GM12878 (cell line): ENCODE data around the gene RTN4RL1. TPM values are rescaled to one million over a fixed set of nuclear protein-coding genes. Genes with fewer than 3 reads are reported as not detected.

Experiments used
- ATAC-seq: fragments of 200-7000 bp; cut with Tn5 transposase; 3 replicates; pipeline ENCODE4 v1.9.1; 2020; ENCODE audit warnings: mild to moderate bottlenecking, moderate library complexity
- BruUV-seq: library from RNA; stranded (reverse); fragments of 400-500 nt; replicated peaks from 2 replicates; lab custom pipeline; 2021; lab: Mats Ljungman, UMichigan
- CTCF ChIA-PET: fragments of 300-600 bp; sonication (Branson Sonifier 250); formaldehyde crosslinking; extraction: SDS; loops from one replicate; lab custom pipeline; 2021; ENCODE audit warnings: inconsistent platforms; lab: Yijun Ruan, JAX
- POLR2A ChIA-PET: fragments of 350-600 bp; formaldehyde crosslinking; extraction: SDS; loops from one replicate; lab custom pipeline; 2021; ENCODE audit warnings: inconsistent platforms; lab: Charles Lee
- RAD21 ChIA-PET: fragments of 300-600 bp; sonication (Branson Sonifier 250); formaldehyde crosslinking; loops from one replicate; lab custom pipeline; 2023; ENCODE audit warnings: antibody characterized with exemption; ENCODE audit not compliant: unreplicated experiment; lab: Charles Lee
- SMC1A ChIA-PET: fragments of 300-600 bp; sonication (Branson Sonifier 250); formaldehyde crosslinking; loops from one replicate; lab custom pipeline; 2023; ENCODE audit not compliant: unreplicated experiment, uncharacterized antibody; lab: Charles Lee
- DNase-seq: peaks from one replicate; pipeline ENCODE4 v3.0.0-alpha.2; 2011; ENCODE audit warnings: low read depth, low spot score
- FAIRE-seq: peaks from 3 replicates; lab custom pipeline; 2011; peaks lifted over from hg19 to GRCh38; lab: Jason Lieb, UNC
- H2AFZ ChIP-seq: 2 replicates; pipeline ENCODE4 v1.6.0; 2011; ENCODE audit warnings: low read depth, low read length, control low read depth; ENCODE audit not compliant: control insufficient read depth
- H3K27ac ChIP-seq: 2 replicates; pipeline ENCODE4 v1.5.1; 2011; ENCODE audit warnings: control low read depth; ENCODE audit not compliant: control insufficient read depth, insufficient read depth
- H3K27me3 ChIP-seq, 2 experiments: replicated peaks in 1 of 2; 2 replicates each; pipeline versions ENCODE4 v1.6.0 to v1.6.1; 2011; ENCODE audit warnings: low read length in 1 of 2; ENCODE audit not compliant: control insufficient read depth in 2 of 2, insufficient read depth in 2 of 2
- H3K36me3 ChIP-seq, 2 experiments: 2 replicates each; pipeline ENCODE4 v1.5.1; 2011; ENCODE audit warnings: low read length in 1 of 2; ENCODE audit not compliant: control insufficient read depth in 2 of 2, insufficient read depth in 2 of 2
- H3K4me1 ChIP-seq: 2 replicates; pipeline ENCODE4 v1.6.1; 2011; ENCODE audit warnings: mild to moderate bottlenecking, low read length, moderate library complexity, mixed read lengths; ENCODE audit not compliant: control insufficient read depth, insufficient read depth
- H3K4me2 ChIP-seq: 2 replicates; pipeline ENCODE4 v1.6.0; 2011; ENCODE audit warnings: control low read depth; ENCODE audit not compliant: control insufficient read depth, insufficient read depth
- H3K4me3 ChIP-seq: fragments of 200-600 bp; sonication (generic); 2 replicates; pipeline ENCODE4 v1.5.1; 2016
- H3K79me2 ChIP-seq: 2 replicates; pipeline ENCODE4 v1.6.0; 2011; ENCODE audit warnings: low read length; ENCODE audit not compliant: control insufficient read depth, insufficient read depth
- H3K9ac ChIP-seq: 2 replicates; pipeline ENCODE4 v1.8.0; 2011; ENCODE audit warnings: low read length, control low read depth, mixed read lengths; ENCODE audit not compliant: control insufficient read depth, insufficient read depth
- H3K9me3 ChIP-seq: replicated peaks from 3 replicates; pipeline ENCODE4 v1.5.1; 2011; ENCODE audit warnings: mild to moderate bottlenecking, low read length; ENCODE audit not compliant: control insufficient read depth, insufficient read depth
- H4K20me1 ChIP-seq: 2 replicates; pipeline ENCODE4 v1.6.0; 2011; ENCODE audit not compliant: control insufficient read depth, insufficient read depth
- BACH1 ChIP-seq: fragments of 450-650 bp; IDR thresholded peaks from 2 replicates; pipeline ENCODE4 v1.6.1; 2017; ENCODE audit warnings: mild to moderate bottlenecking, borderline replicate concordance
- BCL3 ChIP-seq: IDR thresholded peaks from 2 replicates; pipeline ENCODE4 v1.6.1; 2011; ENCODE audit warnings: borderline replicate concordance, low read depth, mild to moderate bottlenecking, moderate library complexity, low read length; ENCODE audit not compliant: insufficient read depth, poor library complexity, severe bottlenecking
- CBFB ChIP-seq: IDR thresholded peaks from 2 replicates; pipeline ENCODE4 v1.6.1; 2016; ENCODE audit warnings: antibody characterized with exemption, low read depth
- ETV6 ChIP-seq, 2 experiments: fragments of 450-650 bp in 1 of 2; IDR thresholded peaks in 1 of 2; conservative IDR thresholded peaks in 1 of 2; 2 replicates each; pipeline ENCODE4 v1.6.1; 2014; ENCODE audit warnings: antibody characterized with exemption in 1 of 2, borderline replicate concordance in 1 of 2, low read depth in 1 of 2, mild to moderate bottlenecking in 1 of 2, moderate library complexity in 1 of 2
- HDGF ChIP-seq: fragments of 450-650 bp; IDR thresholded peaks from 2 replicates; pipeline ENCODE4 v1.6.1; 2016; ENCODE audit warnings: antibody characterized with exemption
- IKZF1 ChIP-seq: fragments of 450-650 bp; conservative IDR thresholded peaks from 2 replicates; pipeline ENCODE4 v1.6.1; 2017; ENCODE audit warnings: antibody characterized with exemption, mild to moderate bottlenecking
- MEF2B ChIP-seq: fragments of 450-650 bp; IDR thresholded peaks from 2 replicates; pipeline ENCODE4 v1.6.1; 2018; ENCODE audit warnings: mild to moderate bottlenecking, moderate library complexity; ENCODE audit not compliant: partially characterized antibody, poor library complexity, severe bottlenecking
- NFIC ChIP-seq: IDR thresholded peaks from 2 replicates; pipeline ENCODE4 v1.6.1; 2012; ENCODE audit warnings: low read depth, mild to moderate bottlenecking, inconsistent platforms, low read length, moderate library complexity
- POLR2AphosphoS2 ChIP-seq: IDR thresholded peaks from 2 replicates; pipeline ENCODE4 v1.6.1; 2011; ENCODE audit warnings: low read depth, mild to moderate bottlenecking, low read length, improper control_type of control experiment, moderate library complexity
- POLR2AphosphoS5 ChIP-seq: IDR thresholded peaks from 2 replicates; pipeline ENCODE4 v1.6.1; 2011; ENCODE audit warnings: mild to moderate bottlenecking, low read length, inconsistent platforms
- POU2F2 ChIP-seq: IDR thresholded peaks from 3 replicates; pipeline ENCODE4 v1.6.1; 2011; ENCODE audit warnings: low read depth, mild to moderate bottlenecking, low read length, borderline replicate concordance
- SMAD5 ChIP-seq: IDR thresholded peaks from 2 replicates; pipeline ENCODE4 v1.6.1; 2016; ENCODE audit warnings: antibody characterized with exemption, low read depth
- SPI1 ChIP-seq: IDR thresholded peaks from 2 replicates; pipeline ENCODE4 v1.6.1; 2011; ENCODE audit warnings: low read depth, mild to moderate bottlenecking, low read length, moderate library complexity, borderline replicate concordance; ENCODE audit not compliant: insufficient read depth
- TBL1XR1 ChIP-seq: IDR thresholded peaks from 2 replicates; pipeline ENCODE4 v1.6.1; 2012; ENCODE audit warnings: low read depth, low read length, improper control_type of control experiment
- TCF3 ChIP-seq: IDR thresholded peaks from 2 replicates; pipeline ENCODE4 v1.6.1; 2012; ENCODE audit warnings: low read depth, mild to moderate bottlenecking, low read length, borderline replicate concordance; ENCODE audit not compliant: insufficient read depth
- ZNF687 ChIP-seq: fragments of 450-650 bp; IDR thresholded peaks from 2 replicates; pipeline ENCODE4 v1.6.1; 2017; ENCODE audit warnings: mild to moderate bottlenecking, moderate library complexity
- WGBS: methylation state at CpG from one replicate; pipeline ENCODE4 v1.1.6; 2016; ENCODE audit warnings: low lambda C conversion rate; ENCODE audit not compliant: insufficient replicate concordance, insufficient coverage; ENCODE audit errors: missing lambda C conversion rate; 5-methylcytosine and 5-hydroxymethylcytosine counted together
- in situ Hi-C: fragments of 300-500 bp; cut with MboI; formaldehyde crosslinking; loops from 9 replicates; pipeline ENCODE4 v1.14.3; 2018; ENCODE audit warnings: mixed read lengths
- intact Hi-C: fragments of 100-400 bp; cut with micrococcal nuclease; formaldehyde crosslinking; loops from one replicate; pipeline ENCODE4 v1.14.2; 2022; ENCODE audit not compliant: unreplicated experiment
- polyA plus RNA-seq, 11 experiments: library from polyadenylated mRNA; depleted of rRNA in 4 of 11; unstranded in 6 of 11; stranded (reverse) in 5 of 11; fragments of >200 nt; fragmentation: Nextera tagmentation in 4 of 11; fragmentation: Illumina TruSeq in 1 of 11; extraction: Ambion mirVana in 4 of 11; extraction: Trizol in 1 of 11; gene quantifications; 1 replicate in 1 of 11; 2 replicates in 10 of 11; pipeline versions ENCODE4 v1.2.1 to v1.2.3, GENCODE V29; 2011 to 2016; ENCODE audit warnings: inconsistent platforms in 2 of 11, missing spikeins in 2 of 11, low read depth in 1 of 11
- total RNA-seq, 4 experiments: library from RNA; depleted of rRNA in 3 of 4; stranded (reverse); fragments of >200 nt in 3 of 4; fragmentation: Illumina TruSeq in 1 of 4; extraction: Trizol in 1 of 4; gene quantifications; 2 replicates each; pipeline versions ENCODE4 v1.2.1 to v1.2.3, GENCODE V29; 2013 to 2021

RTN4RL1 gene
- total and polyA plus RNA-seq, 10 of the 15 experiments (the other 5 are each of a cell fraction or from before 2014, with no cell fraction given): 0.08 to 0.11 (median 0.10) TPM; not detected in 7

GRCh38 chr17:2060681-2061440 is 35.7 kb upstream of the RTN4RL1 start:
- H3K9ac ChIP-seq: no peak overlapping the region

More at GRCh38 chr17:2060681-2061440, 35.7 kb upstream of the RTN4RL1 start:
- SMC1A ChIA-PET: interaction anchor here (1.4 to 8.6 kb wide), 4 partner anchors 9 to 184 kb away, joined by 3 to 141 read pairs (median 21); no protein-coding TSS in a partner anchor
- H3K36me3 ChIP-seq: peaks cover 20 to 27% of the 10 kb centered on the region in 2 experiments
- no peak for ATAC-seq
- BruUV-seq: no TSS peak
- no peak overlapping the region for H3K27ac ChIP-seq
- H3K9me3 ChIP-seq: no peaks in the 10 kb centered on the region; the same call in 2 of the 3 replicates
- intact Hi-C loops (no loop called here), in situ Hi-C loops (loop anchor here (10.0 kb wide), 1 partner anchor 184 kb away; no protein-coding TSS in a partner anchor)
- H3K27me3 ChIP-seq: no peaks in the 10 kb centered on the region
- H3K4me1 ChIP-seq: peaks cover 45% of the 10 kb centered on the region
- no peak overlapping the region for H2AFZ ChIP-seq
- TF ChIP-seq CBFB: 0 out of 2 replicates have a peak, but pooled peaks have one; percentile 53
- no peak for TF ChIP-seq ETV6 (conservative IDR thresholded peaks at IDR 0.05 in 1 of 2, IDR thresholded peaks at IDR 0.05 in 1 of 2; ENCODE audit: borderline replicate concordance in 1 of 2, low read depth in 1 of 2)
- TF ChIP-seq NFIC: no peak
- TF ChIP-seq IKZF1: 0 out of 2 replicates have a peak, but pooled peaks have one; percentile 8
- TF ChIP-seq ZNF687: no peak
- no peak for TF ChIP-seq HDGF
- peak; percentile 26; the same call in 1 of the 2 replicates for TF ChIP-seq TCF3
- peak; percentile 59 for TF ChIP-seq BCL3
- peak; percentile 30; the same call in 2 of the 3 replicates for TF ChIP-seq POU2F2
- TF ChIP-seq BACH1: 0 out of 2 replicates have a peak, but pooled peaks have one; percentile 36
- peak; percentile 23 for TF ChIP-seq SMAD5
- no peak for TF ChIP-seq MEF2B
- peak; percentile 72 for TF ChIP-seq POLR2AphosphoS5
- TF ChIP-seq TBL1XR1: no peak
- 0 out of 2 replicates have a peak, but pooled peaks have one; percentile 47 for TF ChIP-seq POLR2AphosphoS2
- TF ChIP-seq SPI1: no peak
- RAD21 ChIA-PET: interaction anchor here (1.1 to 8.4 kb wide), 3 partner anchors 9 to 184 kb away, joined by 5 to 271 read pairs (median 160); no protein-coding TSS in a partner anchor
- peaks cover 44% of the 10 kb centered on the region for H3K79me2 ChIP-seq
- CTCF ChIA-PET: interaction anchor here (1.9 to 8.4 kb wide), 4 partner anchors 22 to 187 kb away, joined by 5 to 265 read pairs (median 66); no protein-coding TSS in a partner anchor
- no peak for DNase-seq
- H3K4me3 ChIP-seq: no peak overlapping the region
- 92% methylated on average over 19 of the region's 21 CpGs for WGBS
- no peaks in the 10 kb centered on the region for H4K20me1 ChIP-seq
- FAIRE-seq: no peak
- H3K4me2 ChIP-seq: no peak overlapping the region
- POLR2A ChIA-PET: interaction anchor here (1.7 kb wide), 1 partner anchor 180 kb away, joined by 4 read pairs; no protein-coding TSS in a partner anchor
